GM18498 (cell line): ENCODE results near the gene WDR89.
"Not testable (repeated sequence)": the region's sequence is repeated elsewhere in the genome, so short reads cannot be mapped to it uniquely, and the experiment has no call there.

Source experiments
- ATAC-seq: cut with Tn5 transposase; IDR thresholded peaks from one replicate; pipeline ENCODE4 v1.9.1; 2021; ENCODE audit warnings: mild to moderate bottlenecking, moderate library complexity; ENCODE audit not compliant: unreplicated experiment

The WDR89 gene

GRCh38 chr14:63641473-63642228, at the start of gene WDR89:
Gene WDR89 (minus strand): TSS chr14:63641871. CDS start chr14:63599942, 41,929 bp downstream.
- ATAC-seq, result peak; percentile 86

DNA sequence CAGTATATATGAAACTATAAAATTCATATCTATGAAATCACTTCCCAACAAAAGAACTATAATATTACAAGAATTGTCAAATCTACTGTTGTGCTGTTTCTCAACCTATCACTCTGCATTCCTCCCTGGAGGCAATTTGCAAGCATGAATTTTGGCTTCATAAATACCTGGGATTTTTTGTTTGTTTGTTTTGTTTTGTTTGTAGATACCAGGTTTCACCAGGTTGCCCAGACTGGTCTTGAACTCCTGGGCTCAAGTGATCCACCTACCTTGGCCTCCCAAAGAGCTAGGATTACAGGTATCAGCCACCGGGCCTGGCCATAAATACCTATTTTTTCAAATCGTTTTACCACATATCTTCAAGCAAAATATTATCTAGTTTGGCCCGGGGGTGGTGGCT, 47.5 kb upstream of the WDR89 start:
- ATAC-seq, result no peak

- no peak for ATAC-seq
Observed at GRCh38 chr14:63686926-63687325, 45.3 kb upstream of the WDR89 start.

- ATAC-seq, result no peak
Observed at GRCh38 chr14:63685401-63685800, 43.7 kb upstream of the WDR89 start.

- no peak for ATAC-seq
Observed at GRCh38 chr14:63682727-63683593, 41.3 kb upstream of the WDR89 start.

GRCh38 chr14:63678536-63678935, 36.9 kb upstream of the WDR89 start:
- no peak for ATAC-seq

GRCh38 chr14:63677891-63678379, 36.3 kb upstream of the WDR89 start:
- no peak for ATAC-seq

DNA sequence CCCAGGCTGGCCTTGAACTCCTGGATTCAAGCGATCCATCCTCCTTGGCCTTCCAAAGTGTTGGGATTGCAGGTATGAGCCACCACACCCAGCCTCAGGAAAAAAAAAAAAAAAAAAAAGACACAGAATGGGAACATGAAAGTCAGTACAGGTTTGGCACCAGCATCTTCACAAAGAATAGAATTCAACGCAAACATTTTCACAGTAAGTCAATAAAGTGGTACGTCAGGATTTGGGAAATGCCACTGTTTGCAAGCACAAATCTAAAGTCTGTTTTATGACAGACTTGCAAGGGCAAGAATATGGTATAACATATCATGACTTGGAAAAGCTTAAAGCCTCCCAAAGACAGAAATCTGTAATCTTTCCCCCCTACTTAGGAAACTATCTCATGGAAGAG, 34.9 kb upstream of the WDR89 start:
- ATAC-seq, result no peak

- no peak for ATAC-seq
Observed at GRCh38 chr14:63673886-63674497, 32.3 kb upstream of the WDR89 start.

GRCh38 chr14:63673255-63673654, 31.6 kb upstream of the WDR89 start:
- ATAC-seq, result no peak

DNA sequence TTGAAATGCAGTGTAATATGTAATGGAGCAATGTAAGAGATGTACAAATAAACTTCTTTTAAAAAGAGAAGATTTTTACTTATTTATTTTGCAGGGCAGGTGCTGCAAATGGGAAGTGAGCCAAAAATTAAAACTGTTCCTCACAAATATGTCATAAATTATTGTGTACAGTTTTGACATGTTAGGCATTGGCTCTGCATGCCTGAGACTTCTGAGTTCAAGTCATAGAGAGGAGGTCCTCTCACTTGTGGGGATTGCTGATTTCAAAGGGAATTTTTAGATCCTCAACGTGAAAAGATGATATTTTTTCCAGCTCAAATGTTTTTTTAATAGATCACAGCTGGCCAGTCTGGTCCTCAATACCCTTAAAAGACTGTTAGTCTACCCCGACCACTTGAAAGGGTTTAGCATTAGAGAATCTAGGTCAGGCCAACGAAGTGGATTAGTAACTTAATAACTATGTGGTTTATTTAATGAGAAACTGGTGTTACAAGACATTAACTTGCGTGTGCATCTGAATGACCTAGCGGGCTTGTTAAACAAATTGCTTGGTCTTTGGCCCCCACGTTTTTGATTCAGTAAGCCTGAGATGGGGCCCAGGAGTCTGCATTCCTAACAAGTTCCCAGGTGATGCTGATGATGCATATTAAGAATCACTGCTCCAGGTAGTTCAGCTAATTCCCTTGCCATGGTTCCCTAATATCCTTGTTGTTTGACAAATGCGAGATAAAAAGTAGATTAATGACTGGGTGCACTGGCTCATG, 30.9 kb upstream of the WDR89 start:
- peak; percentile 78 for ATAC-seq

DNA sequence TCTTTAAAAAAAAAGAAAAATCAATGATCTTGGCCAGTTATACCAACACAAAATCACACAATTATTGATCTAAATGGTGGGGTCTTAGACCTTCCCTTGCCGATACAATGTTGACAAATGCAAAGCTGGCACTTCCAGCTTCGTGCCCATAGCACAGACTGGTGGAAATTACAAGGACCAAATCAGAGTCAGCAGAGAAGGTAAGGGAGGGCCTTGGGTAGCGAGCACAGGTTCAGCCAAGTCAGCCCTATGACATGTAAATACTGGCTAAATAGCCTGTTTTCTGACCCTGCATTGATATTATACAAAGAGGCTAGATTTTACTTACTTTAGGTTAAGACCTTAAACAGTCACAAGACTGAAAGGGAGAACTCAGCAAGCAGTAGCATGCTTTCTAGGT, 30.3 kb upstream of the WDR89 start:
- peak; percentile 26 for ATAC-seq

GRCh38 chr14:63670692-63671091, 29.0 kb upstream of the WDR89 start:
- no peak for ATAC-seq

DNA sequence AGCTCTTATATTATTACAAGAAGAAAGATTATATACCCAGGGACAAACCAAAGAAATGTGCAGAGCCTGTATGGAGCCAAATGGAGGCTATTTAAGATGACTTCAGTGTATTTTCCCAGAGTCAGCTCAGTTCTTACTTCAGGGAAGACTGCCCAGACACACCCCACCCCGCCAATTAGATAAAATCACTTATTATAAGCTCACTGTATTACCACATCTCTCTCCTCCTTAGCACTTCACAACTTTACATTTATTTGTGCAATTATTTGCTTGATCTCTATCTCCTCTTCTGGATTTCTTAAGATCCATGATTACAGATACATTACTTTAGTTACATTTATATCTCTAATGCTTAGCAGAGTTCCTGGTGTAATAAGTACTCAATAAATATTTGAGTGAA, 24.7 kb upstream of the WDR89 start:
- no peak for ATAC-seq

GRCh38 chr14:63663428-63664341, 22.0 kb upstream of the WDR89 start:
- no peak for ATAC-seq

DNA sequence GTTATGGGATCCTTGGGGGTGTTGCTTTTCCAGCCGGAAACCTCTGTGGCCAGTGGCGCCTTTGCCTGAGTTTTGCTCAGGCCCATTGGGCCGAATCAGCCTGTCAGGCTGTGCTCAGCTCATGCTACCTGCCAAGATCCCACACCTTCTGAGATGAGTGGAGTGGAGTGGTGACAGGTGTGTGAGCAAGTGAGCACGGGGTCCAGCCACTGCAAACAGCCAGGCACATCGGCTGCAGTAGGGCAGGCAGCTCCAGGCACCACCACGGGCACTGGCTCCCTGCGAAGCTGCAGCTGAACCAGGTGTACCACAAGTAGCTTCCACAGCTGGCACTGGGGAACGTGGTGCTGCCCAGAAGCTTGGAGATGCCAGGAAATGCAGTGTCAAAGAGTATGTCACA, 21.1 kb upstream of the WDR89 start:
- ATAC-seq, result no peak

DNA sequence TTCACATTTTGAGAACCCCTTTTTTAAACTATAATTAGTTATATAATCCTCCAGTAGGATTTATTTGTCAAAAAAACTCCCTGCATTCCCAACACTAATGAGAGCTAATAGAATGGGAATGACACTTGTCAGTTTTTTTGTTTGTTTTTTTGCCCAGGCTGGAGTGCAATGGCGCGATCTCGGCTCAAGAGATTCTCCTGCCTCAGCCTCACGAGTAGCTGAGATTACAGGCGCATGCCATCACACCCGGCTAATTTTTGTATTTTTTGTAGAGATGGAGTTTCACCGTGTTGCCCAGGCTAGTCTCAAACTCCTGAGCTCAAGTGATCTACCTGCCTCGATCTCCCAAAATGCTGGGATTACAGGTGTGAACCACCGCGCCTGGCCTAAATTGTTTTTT, 20.2 kb upstream of the WDR89 start:
- not testable (repeated sequence) for ATAC-seq

DNA sequence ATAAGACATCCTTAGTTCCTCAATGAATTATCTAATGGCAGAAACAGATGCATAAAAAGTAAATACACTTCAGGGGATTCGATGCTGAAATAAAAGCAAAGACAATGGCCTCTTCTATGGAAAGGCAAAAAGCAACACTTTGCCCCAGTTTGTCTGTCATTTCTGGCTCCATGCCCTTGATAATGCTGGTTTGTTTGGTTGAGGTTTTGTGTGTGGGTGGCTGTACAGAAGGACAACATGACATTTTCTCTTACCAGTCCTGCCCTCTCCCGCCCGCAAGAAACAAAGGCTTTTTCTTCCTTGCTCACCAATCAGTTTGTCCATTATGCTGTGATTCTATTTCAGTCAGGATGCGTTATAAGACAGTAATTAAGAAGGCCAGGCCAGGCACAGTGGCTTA, 18.1 kb upstream of the WDR89 start:
- no peak for ATAC-seq

- no peak for ATAC-seq
Observed at GRCh38 chr14:63656194-63656593, 14.5 kb upstream of the WDR89 start.

DNA sequence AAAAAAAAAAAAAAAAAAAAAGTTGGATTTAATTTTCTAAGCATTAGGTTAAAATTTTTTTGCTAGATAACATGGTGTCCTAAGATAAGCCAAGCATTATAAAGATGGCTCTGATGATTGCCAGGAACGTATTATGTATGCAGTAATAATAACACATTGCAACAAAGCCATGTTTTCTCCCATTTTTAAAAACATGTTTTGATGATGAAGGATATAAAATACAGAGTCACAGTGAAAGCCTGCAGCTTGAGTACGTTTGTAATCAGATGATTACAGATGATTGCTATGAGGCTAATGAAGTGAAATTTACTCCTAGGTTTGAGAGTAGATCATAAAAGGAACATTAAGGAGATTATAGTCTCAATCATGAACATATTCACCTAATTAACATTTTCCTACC, 13.3 kb upstream of the WDR89 start:
- ATAC-seq, result no peak
